GM18508 (cell line): ENCODE measurements around the gene KPNA5.

ENCODE experiments used
- ATAC-seq: cut with Tn5 transposase; IDR thresholded peaks from one replicate; pipeline ENCODE4 v1.9.1; 2021; ENCODE audit warnings: moderate number of reproducible peaks; ENCODE audit not compliant: insufficient read depth, unreplicated experiment

Gene KPNA5

DNA sequence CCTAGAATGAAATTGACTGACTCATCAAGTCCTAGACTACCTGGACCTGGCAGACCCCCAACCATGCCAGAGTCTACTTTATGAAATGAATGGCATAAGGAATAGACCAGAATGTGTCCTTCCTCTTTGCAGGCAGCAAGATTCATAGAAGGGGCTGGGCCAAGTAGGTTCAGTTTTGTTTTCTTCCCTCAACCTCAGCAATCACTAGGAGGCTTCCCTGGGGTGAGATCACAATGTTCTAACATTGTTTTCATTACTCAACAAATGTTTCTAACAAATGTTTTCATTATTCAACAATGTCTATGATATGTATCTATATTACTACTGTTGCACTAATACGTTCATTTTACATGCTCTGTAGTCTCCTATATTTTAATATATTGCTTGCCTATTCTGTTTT lies 92.9 kb downstream of the KPNA5 start:
- no peak for ATAC-seq

DNA sequence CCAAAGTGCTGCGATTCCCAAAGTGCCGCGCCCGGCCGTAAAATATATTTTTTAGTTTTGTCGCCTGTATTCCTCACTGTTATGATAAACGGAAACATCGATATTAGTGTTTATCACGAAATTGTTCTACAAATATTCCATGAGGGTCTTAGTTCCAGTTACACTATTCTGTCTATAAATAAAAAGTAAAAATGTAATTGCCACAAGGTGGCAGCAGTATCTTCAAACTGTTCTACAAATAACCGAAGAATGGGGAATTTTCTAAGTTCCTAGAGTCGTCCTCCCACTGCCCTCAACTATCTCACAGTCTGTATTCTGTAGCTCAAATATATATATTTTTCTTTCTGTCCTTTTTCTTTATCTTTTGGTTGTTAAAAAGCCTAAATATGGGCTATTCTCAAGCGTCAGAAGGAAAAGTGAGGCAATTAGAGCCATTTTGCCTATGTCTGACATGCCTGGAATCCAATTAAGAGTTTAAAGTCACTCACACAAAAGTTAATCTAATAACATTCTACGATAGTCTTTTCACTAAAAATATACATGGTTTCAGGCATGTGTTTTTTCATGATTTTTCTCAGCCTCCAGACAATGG lies 98.7 kb downstream of the KPNA5 start:
- no peak for ATAC-seq

DNA sequence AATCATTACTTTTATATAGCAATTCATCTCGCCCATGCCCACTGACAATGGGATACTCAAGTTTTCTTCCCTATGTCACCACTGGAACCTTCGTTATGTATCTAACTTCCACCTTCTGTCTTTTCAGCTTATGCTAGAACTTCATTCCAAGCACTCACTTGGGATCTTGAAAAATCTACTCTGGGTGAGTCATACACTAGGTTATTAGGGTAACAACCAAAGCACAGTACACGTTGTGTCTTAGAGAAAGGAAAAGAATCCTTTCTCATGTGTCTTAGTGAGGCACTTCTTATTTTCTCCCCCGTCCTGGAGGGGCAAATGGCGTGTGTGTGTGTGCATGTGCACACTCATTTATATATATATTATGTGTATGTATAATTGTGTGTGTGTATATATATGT lies 102.8 kb downstream of the KPNA5 start:
- no peak for ATAC-seq
